CD4-positive, alpha-beta T cell treated with Interleukin-6 for 4 hours (primary cell): ENCODE data around the gene CBLN3.
A peak's percentile ranks its signal among the peaks of the same experiment; 100 is the strongest.

ENCODE experiments used
- DNase-seq: peaks from one replicate; pipeline ENCODE4 v3.0.0-alpha.2; 2020; ENCODE audit warnings: mixed read lengths

CBLN3 gene

DNA sequence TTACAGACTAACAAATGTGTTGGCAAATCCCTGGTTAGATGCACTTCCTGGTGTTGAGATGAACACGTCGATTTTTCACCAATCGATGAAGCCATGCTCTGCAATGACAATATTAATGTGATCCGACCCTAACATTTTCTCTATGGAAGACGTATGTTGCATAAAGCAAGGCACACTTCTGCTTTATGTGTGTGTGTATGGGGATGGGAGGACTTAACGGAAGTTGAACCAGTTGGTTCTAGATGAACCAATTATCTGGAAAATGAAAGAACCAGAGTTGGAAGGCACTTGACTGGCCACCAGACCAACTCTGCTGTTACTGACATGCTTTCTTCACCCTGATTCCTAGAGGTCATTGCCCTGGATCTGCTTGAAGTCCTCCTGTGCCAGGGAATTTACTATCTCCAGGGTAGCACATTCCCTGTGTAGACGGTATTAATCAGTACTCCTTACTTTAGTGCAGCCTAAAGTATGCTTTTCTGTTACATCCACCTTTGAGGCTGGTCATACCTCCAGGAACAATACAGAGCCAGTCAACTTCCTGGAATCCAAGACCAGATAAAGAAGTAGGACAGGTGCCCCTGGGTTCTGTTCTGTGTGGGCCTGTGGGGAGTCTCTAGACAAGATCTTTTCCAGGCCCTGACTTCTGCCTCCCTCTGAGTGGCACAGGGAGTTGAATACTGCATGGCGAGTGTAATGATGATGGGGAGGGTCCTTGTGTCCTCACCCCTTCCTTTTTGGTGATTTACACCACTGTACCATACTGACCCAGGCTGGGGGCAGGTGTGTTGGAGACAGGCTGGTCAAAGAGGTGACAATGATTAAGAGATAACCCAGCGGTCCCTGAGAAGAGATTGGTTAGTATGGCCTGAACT lies 9.0 kb upstream of the CBLN3 start:
- DNase-seq, result no peak

DNA sequence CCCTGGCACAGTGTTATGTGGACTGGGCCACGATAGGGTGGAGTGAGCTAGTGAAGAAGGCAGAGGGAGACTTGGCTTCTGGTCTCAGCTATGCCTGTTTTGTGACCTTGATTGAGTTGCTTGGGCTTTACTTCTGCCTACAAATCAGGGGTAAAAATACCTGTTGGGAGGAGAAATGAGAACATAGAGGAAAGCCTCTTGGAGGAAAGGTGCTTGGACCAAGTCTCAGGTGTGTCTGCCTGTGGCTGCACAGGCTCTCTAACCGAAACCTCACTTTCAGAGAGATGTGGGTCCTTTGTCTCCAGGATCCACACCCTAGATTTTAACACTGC lies 8.2 kb upstream of the CBLN3 start:
- DNase-seq, result no peak

DNA sequence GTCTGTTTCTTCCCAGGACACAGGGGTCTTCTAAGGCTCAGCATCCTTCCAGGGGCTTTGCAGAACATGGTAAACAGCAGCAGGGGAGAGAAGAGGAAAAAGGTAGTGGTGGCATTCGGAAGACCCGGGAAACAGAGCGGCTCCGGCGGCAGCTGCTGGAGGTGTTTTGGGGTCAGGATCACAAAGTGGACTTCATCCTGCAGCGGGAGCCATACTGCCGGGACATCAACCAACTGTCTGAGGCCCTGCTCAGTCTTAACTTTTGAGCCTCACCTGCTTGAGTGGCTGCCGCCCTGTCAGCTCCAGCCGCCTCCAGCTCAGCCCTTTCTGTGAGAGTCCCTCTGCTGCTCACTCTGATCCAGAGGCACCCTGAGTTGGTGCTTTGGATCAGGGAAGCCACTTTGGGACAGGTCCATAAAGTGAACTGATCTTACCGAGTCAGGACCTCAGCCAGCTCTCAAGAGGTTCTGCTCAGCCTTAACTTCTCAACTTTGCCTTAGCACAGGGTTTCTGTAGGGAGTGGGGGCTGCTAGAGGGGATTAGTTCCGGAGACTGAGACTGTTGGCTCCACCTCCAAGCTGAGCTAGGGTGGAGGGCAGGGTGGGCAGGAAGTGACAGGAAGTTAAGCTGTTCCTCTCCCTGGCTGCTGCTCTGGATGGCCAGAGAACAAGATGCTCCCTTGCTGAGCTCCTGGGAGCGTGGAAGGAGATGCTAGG lies 7.7 kb upstream of the CBLN3 start:
- peak; percentile 42 for DNase-seq

DNA sequence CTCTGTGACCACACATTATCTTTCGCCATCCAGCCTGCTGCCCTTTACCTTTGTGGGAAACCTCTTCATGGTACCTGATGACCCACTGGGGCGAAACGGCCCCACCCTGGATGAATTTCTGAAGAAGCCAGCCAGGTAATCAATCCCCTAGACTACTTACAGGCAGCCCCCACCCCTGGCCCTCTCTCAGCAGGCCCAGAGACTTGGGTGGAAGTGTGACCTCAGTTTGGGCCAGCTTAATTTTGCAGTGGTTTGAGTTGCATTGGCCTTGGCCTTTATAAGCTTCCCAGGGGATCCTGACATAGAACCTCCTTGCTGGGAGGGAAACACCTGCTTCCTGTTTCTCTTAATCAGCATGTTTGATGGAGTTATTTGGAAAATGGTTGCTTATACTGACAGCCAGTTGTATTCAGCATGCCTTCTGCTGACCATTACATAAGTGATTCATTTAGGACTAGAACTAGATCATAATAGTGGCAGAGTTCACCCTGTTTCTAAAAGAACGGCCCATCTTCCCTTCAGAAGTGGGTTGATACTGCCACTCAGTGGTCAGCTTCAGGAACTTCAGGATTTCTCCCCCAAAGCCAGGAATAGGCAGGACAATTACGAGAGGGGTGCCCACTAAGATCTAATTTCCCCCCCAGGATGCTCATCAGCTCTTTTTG lies 7.0 kb upstream of the CBLN3 start:
- peak; percentile 54 for DNase-seq

DNA sequence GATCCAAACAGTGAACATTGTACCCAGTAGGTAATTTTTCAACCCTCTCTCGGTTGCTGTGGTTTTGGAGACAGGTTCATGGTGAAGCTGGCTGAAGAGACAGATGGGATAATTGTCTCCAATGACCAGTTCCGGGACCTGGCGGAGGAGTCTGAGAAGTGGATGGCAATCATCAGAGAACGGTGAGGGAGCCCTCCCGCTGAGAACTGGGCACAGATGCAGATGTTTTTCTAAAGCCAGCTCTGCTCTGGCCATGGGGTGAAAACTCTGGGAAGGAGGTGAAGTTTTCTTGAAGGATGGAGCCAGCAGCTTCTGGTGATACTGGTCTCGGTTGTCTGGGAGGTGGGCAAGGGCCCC lies 6.5 kb upstream of the CBLN3 start:
- no peak for DNase-seq

DNA sequence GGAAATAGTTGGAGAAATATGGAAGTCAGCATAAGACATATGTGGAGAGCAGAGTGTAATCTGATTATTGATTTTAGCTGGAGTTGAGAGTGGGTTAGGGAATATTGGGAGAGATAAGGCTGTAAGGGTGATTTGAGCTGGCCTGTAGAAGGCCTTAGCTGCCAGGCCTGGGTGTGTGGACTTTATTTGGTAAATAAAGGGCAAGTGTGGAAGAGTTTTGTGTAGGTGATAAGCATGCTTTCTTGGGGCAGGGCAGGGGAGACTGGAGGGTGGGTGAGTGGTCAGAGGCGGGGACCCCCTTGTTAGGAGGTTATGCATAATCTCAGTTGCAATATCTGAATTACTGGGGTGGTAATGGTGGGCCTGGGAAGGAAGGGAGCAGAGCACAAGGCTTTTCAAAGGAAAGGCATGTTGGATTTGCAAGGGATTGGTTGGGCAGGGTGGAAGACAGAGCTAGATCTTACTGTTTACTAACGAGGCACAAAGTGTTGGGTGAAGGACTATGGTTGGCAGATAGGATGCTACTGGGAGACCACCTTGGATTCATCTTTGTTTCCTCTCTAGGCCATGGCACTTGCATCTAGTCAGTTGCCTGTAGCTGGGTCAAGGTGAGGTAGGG lies 5.8 kb upstream of the CBLN3 start:
- no peak for DNase-seq

DNA sequence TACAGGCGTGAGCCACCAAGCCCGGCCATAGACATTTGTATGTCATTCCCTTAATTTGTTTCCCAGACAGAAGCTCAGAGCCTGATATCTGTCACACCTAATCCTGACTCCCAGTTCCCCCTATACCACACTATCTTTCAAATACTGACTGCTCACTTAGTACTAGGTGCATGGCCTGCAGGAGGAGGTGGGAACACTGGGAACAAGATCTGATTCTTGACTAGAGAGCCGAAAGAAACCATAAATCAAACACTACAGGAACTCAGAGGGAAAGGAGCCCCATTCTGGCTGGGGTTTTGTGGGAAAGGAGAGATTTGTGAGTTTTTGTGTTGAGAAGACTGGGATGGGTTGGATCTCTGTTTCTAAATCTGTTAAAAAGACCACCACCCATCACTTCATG lies 5.2 kb upstream of the CBLN3 start:
- DNase-seq, result no peak

DNA sequence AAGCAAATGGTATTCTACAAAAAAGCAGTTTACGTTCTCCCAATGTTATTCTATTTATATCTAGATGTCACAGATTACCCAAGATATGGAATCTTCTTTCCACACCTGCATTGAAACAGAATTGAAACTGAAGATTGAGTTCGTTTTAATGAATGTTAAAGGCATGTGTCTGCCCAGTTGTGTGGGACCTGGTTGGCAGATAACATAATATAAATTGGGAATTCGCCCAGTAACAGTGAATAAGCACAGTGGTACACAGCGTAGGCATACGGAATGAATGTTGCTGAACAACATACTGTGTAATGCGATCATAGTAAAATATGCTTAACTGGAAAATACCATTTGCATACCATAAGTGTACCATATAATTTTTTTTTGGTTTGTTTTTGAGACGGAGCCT lies 4.6 kb upstream of the CBLN3 start:
- no peak for DNase-seq

DNA sequence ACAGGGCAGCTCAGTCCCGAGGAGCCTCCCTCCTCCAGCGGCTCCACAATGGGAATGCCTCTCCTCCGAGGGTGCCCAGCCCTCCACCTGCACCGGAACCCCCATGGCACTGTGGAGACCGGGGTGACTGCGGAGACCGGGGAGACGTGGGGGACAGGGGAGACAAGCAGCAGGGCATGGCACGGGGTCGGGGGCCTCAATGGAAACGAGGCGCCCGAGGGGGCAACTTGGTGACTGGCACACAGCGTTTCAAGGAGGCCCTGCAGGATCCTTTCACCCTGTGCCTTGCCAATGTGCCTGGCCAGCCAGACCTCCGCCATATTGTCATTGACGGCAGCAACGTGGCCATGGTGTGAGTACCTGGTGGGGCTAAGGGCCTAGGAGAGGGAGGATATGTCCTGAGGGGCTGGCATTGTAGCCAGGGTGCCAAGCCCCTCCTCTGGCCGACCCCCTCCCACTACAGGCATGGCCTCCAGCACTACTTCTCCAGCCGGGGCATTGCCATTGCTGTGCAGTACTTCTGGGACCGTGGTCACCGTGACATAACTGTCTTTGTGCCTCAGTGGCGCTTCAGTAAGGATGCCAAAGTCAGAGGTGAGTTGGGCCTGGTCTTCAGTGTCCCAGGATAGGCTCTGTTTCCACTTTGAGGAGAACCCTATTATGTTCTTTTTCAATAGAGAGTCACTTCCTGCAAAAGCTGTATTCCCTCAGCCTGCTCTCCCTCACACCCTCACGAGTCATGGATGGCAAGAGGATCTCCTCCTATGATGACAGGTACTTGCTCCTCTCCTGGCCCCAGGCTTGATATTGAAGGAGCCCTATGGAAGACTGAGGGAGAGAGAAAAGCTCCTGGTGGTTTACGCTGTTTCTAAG lies 3.0 kb upstream of the CBLN3 start:
- no peak for DNase-seq

DNA sequence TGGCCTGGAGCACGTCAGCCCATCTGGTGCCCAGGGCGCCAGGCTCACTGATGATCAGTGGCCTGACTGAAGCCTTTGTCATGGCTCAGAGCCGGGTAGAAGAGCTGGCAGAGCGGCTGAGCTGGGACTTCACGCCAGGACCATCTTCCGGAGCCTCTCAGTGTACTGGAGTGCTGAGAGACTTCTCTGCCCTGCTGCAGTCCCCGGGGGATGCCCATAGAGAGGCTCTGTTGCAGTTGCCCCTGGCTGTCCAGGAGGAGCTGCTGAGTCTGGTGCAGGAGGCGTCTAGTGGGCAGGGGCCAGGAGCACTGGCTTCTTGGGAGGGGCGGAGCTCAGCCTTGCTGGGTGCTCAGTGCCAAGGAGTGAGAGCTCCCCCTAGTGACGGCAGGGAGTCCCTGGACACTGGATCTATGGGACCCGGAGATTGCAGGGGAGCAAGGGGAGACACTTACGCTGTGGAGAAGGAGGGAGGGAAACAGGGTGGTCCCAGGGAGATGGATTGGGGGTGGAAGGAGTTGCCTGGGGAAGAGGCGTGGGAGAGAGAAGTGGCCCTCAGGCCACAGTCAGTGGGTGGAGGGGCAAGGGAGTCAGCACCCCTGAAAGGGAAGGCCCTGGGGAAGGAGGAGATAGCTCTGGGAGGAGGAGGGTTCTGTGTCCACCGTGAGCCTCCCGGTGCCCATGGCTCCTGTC lies 2.2 kb upstream of the CBLN3 start:
- DNase-seq, result peak; percentile 95

DNA sequence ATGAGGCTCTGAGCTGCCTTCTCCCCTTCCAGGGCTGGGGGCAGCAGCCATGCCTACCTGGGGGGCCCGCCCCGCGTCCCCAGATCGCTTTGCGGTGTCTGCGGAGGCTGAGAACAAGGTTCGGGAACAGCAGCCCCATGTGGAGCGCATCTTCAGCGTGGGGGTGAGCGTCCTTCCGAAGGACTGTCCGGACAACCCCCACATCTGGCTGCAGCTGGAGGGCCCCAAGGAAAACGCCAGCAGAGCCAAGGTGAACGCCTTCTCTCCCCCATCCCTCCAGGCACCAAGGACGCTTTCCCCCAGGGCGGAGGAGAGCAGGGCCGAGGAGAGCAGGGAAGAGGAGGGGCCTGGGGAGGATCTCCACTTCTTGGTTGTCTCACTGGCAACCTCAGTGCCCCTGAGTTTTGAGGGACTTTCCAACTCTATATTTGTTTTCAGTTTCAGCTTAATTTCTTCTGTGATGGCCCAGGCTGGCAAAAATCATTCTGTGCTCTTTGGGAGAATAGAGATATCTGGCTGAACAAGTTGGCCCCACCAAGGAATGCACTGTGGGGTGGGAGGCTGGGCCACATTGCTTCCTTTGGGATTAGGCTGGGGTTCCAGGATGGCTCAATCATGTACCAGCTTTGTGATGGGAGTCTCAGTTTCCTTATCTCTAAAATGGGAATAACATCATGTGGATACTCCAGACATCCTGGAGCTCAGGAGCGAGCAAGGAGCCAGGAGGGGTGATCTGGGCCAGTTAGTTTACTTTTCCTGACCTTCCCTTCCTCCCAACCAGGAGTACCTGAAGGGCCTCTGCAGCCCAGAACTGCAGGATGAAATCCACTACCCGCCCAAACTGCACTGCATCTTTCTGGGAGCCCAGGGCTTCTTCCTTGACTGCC lies 1.5 kb upstream of the CBLN3 start:
- peak; percentile 69 for DNase-seq

DNA sequence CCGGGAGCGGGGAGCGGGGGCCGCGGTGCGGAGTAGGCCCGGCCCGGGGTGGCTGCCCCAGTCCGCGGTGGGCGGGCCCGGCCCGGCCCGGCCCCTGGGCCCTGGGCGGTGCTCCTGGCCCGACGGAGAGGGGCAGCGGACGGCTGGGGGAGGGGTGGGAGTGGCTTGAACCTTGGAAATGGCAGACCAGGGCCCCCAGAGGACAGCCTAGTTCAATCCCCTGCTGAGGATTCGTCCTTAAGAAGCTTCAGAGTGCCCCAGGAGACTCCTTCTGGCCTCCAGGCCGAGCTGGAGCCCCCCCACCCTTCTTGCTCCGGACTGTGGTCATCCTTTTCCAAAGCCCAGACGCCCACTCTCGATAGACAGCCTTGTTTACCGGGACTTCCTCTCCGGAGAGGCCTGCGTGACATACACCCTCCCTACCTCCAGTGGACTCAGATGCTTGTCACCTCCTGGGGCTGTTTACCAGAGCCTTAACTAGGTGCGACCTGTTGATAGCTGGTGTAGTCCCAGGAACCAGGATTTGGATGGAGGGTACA lies 744 bp upstream of the CBLN3 start:
- peak; percentile 57 for DNase-seq

DNA sequence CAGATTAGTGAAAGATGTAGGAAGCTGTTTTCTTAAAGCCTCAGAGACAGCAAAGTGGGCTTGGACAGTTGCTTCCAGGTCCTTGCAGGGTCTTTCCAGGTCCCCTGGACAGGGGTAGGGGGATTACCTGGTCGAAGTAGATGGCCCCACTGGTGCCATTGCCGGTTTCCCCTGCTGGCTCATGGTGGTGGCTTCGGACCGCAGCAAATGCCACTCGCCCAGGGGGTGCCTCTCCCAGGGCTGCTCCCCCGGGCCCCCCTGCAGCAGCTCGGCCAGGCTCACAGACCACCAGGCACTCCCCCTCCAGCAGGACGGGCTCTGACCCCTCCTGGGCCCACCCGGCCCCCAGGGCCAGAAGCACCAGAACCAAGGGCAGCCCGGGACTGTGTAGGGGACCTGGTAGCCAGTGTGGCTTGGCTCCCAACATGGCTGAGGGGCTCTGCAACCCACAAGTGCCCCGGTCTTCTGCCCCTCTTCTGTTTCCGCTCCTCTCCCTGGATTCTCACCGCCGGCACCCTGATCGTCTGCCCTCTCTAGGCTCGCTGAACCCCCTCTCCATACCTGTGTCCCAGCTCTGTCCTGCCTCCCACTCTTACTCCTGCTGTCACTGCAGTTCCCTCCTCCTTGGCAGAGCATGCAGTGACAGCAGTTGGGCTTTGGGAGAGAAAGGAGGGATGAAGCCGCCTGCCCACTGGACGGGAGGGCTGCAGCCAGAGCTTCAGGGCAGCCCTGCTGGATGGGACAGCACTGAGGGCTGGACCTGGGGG lies 657 bp downstream of the CBLN3 start:
- no peak for DNase-seq

DNA sequence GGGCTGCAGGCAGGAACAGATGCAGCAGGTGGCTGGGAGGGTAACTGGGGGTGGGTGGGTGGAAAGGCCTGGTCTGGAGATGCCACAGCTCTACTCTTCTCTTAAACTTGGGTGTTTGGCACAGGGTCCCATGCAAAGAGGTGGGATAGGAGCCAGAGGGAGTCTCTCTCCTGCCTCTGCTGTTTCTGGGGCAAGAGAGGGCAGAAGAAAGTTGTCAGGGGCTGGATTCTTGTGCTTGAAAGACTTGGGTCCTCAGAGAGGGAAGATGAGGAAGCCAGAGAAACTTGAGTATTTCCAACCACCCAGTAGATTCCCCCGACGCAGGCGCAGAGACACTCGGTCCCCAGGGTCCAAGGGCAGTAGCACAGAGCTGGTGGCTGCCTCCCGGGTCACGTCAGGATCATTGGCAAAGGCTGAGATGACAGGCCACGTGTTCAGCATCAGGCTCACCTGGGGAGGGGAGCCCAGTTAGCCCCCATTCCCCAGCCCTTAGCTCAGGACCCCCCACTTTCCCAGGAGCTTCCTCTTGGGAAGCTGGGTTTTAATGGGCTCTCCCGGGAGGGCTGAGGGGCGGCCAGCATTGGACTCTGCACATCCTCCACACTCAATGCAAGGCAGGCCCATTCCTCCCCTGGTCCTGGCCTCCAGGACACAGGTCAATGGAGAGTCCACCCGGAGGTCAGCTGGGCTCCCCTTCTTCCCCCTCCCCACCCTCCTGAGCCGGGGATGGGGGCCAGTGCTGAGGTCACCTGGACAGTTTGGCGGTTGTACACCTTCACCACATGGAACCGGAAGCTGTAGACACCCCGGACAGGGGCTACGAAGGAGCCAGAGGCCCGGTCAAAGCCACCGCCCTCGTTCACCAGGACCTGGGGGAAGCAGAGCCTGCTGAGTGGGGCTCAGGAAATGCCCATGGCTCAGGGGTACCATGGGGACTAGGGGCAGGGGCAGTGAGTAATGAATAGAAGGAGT lies 1.6 kb downstream of the CBLN3 start:
- DNase-seq, result no peak

DNA sequence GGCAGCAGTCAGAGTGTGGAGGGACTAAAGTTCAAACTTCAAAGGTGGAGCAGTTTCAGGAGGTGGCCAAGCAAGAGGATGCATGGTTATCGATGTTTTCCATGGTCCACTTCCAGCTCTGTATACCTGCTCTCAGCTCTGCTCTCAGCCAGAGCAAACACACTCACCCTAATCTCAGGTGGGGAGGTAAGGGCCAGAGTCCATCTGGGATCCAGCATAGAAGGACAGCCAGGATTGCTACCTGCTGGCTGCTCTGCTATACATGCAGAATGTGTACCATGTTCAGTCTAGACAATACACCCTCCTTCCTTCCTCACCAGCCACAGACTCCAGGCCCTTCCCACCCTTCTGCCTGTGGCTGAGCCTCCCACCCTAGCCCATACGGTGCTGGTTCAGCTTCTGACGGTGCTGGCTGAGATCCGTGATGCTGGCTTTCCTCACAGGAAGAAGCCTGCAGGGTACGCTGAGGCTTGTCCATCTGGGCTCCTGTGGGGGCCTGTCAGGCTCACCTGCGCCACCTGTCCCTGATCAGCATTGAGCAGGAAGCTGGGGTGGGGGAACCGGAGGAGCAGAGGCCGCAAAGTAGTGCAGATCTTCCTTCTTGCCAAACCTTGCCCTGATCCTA lies 2.4 kb downstream of the CBLN3 start:
- peak; percentile 66 for DNase-seq

DNA sequence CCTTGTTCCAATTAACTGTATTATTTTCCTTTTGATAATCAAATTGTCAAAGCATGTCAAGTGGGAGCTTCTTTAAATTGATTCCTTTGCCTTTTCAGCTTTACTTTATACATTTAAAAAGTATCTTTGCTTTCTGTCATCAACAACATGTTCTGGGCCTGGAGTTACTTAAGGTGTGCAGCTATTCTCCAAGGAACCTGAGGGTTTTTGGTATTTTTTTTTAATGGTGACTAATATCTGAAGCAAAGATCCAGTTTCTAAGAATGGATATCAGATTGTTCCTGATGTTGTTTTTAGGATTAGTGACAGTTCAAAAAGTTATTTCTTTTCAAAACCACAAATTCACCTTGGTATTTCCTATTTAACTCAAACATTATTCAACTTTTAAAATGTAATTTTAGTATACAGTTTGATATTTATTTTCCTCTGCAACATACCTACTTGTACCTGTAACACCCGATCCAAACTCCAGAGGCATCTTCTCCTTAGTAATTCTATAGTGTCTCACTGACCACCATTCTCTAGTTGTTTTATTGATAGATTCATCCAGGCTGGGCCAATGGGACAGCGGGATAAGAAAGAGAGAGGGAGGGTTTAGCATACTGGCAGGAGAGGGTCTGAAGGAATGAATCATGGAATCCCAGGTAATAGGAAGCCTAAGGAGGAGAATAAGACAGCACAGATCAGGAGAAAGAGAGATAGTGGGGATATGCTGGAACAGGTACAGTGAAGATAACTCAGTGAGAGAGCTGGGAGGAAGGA lies 3.1 kb downstream of the CBLN3 start:
- DNase-seq, result no peak

DNA sequence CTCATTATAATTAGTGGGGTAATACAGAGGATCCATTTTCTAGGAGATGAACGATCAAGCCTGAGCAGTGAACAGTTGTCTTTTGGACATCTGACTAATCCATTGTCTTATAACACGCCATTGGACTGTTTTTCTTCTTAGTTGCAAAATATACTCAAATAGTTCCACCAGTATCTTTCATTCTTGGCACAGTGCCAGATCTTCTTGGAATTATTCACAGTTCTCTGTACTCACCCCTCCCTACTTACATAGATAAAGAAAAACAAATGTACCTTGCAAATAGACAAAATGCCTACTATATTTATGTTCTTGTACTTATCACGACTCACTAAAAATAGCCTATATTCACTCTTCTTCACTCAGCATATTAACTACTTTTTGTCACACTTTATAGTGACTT lies 3.8 kb downstream of the CBLN3 start:
- DNase-seq, result no peak
